GM18498 (cell line): ENCODE data around the gene PARP3.
"Not testable (repeated sequence)": the region's sequence is repeated elsewhere in the genome, so short reads cannot be mapped to it uniquely, and the experiment has no call there.

ENCODE experiments used
- ATAC-seq: cut with Tn5 transposase; IDR thresholded peaks from one replicate; pipeline ENCODE4 v1.9.1; 2021; ENCODE audit warnings: mild to moderate bottlenecking, moderate library complexity; ENCODE audit not compliant: unreplicated experiment

Gene PARP3

GRCh38 chr3:51983578-51984268 is 41.6 kb downstream of the PARP3 start:
- ATAC-seq: no peak

- no peak for ATAC-seq
Measured at GRCh38 chr3:51984269-51984647, 42.1 kb downstream of the PARP3 start.

DNA sequence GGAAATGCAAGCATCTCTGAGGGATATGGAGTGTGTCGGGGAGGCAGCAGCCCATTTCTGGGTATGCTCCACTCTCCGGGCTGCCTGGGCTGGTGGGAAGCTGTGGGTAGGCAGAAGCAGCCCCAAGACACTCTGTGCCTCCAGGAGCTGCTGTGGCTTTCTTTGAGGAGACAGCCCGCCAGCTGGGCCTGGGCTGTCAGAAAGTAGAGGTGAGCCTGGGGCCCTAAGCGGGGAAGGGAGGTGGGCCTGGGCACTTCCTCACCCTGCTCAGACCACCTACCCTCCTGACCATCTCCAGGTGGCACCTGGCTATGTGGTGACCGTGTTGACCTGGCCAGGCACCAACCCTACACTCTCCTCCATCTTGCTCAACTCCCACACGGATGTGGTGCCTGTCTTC is 42.9 kb downstream of the PARP3 start:
- ATAC-seq: no peak

- no peak for ATAC-seq
Measured at GRCh38 chr3:51986010-51986947, 44.1 kb downstream of the PARP3 start.

GRCh38 chr3:51987568-51987967 is 45.4 kb downstream of the PARP3 start:
- no peak for ATAC-seq

DNA sequence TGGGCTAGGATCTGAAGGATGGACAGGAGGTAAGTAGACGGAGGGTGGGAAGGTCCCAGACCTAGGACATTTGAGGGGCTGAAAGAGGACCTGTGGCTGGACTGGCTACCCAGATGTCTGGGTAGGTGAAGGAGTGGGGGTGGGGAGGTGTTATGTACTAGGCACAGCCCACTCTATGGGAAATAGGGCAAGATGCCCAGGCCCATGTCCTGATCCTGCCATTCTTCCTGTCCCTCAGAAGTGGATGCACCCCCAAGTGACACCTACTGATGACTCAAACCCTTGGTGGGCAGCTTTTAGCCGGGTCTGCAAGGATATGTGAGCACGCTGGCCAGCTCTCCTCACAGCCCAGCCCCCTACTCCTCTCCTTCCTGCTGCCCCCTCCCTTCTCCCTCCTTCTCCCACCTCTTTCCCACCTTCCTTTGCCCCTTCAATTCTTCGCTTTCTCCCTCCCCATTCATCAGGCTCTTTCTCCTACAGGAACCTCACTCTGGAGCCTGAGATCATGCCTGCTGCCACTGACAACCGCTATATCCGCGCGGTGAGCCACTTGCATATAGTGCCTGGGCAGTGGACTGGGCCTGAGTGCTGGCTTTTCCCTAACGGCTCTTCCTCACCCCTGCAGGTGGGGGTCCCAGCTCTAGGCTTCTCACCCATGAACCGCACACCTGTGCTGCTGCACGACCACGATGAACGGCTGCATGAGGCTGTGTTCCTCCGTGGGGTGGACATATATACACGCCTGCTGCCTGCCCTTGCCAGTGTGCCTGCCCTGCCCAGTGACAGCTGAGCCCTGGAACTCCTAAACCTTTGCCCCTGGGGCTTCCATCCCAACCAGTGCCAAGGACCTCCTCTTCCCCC is 46.4 kb downstream of the PARP3 start:
- no peak for ATAC-seq

- not testable (repeated sequence) for ATAC-seq
Measured at GRCh38 chr3:51990501-51990971, 48.4 kb downstream of the PARP3 start.

DNA sequence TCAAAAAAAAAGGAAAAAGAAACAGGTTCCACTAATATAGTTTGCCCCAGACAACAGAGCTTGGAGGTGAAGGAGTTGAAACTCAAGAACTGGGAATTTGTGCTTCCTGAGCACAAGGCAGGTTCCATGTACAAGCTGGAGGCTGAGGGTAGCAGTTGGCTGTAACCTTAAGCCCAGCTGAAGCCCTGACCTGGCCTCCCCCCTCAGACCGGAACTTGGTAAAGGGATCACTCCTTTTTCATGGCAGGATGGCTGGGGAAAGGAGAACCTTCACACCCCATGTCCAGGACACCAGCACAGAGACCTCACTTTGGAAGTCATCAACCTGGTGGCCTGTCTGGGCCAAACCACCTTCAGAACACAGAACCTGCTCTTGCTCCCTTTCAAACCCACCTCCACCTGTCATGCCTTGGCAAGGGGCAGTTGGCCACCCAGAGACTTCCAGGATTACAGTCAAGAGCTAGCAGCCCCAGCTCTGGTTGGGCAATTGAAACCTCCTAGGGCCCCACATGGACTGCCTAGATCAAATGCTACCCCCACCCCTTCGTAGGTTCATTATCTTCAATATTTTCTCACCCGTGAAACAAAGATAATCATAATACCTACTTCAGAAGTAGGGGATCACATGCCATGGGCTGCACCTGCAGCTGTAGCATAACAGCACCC is 50.0 kb downstream of the PARP3 start:
- ATAC-seq: no peak

GRCh38 chr3:51993657-51994056 is 51.5 kb downstream of the PARP3 start:
- not testable (repeated sequence) for ATAC-seq

- no peak for ATAC-seq
Measured at GRCh38 chr3:51994530-51994929, 52.4 kb downstream of the PARP3 start.

DNA sequence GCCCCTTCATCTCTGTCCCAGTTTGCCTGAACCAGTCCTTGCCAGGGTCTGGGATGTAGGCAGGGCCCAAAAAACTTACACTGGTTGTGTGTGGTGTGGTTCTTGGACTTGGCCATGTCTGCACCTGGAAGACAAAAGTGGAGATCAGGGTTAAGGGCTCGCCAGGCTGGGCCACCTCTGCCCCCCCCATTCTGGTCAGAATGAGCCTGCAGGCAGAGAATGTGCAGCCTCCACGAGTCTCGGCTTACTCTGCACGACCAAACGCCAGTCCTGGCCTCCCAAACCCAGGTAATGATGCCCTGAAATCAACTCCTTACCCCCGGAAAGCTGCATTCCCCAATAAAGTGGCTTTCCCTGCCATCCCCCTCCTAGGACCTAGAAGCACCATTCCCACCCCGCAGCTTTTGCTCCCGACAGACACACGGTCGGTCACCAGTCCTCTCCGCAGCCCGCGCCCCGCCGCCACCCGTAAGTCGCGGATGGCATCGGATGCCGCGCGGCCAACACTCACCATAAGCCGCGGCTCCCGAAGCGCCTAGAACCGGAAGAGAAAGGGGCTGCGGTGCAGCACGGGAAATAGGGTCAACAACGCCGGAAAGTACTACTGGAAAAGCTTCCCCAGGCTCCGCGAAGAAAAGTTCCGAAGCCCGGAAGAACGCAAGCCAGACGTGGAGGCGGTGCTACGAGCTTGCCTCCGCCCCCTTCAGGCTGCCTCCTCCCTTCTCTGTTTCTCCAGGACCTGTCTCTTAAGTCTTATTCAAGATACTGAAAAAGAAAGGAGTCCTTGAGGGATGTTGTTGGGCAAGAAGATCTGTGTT is 53.4 kb downstream of the PARP3 start, which contains the start of gene RPL29:
TSS of gene RPL29 (minus strand) at position 550 of the 818 bp plus-strand sequence. CDS start at position 116, 434 bp downstream.
- ATAC-seq: peak; percentile 86

- ATAC-seq: no peak
Measured at GRCh38 chr3:51997172-51997571, 55.0 kb downstream of the PARP3 start.

DNA sequence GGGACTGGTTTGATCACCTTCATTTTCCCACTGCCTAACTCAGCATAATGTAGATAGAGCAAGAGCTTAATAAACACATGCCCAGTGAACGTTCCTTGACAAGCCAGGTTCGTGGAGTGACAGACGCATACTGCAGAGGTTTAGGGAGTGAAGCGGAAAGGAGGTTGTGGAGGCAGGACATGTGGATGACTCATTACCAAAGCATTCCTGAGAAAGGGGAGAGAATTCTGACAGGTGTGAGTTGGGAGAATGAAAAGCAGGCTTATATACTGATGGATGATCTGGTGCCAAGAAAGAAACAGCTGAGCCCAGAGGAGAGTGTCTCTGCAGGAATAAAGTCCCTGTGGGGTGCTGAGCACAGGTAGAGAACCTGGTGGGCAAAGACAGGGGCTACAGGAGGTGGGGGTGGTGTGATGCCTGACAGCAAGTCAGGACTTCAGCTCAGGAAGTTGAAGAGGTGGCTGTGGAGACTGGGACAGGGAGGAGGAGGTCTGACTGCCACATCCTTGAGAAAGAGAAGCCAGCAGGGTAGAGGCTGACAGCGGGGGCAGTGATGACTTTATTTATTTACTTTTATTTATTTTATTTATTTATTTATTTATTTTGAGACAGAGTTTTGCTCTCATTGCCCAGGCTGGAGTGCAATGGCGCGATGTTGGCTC is 55.9 kb downstream of the PARP3 start:
- ATAC-seq: no peak
